Limb (tissue), 2 donors: ENCODE measurements around the gene VPS13D.

ENCODE experiments used
- DNase-seq, 2 donors: peaks; one replicate each; pipeline ENCODE4 v3.0.0-alpha.2; 2016; ENCODE audit errors: extremely low spot score in 2 of 2

VPS13D gene

GRCh38 chr1:12405325-12406210, 175.7 kb downstream of the VPS13D start:
- DNase-seq = peak in 1 of 2 donors; percentile 45

- no peak for DNase-seq
These were observed 176.6 kb downstream of the VPS13D start for GRCh38 chr1:12406211-12407021.

DNA sequence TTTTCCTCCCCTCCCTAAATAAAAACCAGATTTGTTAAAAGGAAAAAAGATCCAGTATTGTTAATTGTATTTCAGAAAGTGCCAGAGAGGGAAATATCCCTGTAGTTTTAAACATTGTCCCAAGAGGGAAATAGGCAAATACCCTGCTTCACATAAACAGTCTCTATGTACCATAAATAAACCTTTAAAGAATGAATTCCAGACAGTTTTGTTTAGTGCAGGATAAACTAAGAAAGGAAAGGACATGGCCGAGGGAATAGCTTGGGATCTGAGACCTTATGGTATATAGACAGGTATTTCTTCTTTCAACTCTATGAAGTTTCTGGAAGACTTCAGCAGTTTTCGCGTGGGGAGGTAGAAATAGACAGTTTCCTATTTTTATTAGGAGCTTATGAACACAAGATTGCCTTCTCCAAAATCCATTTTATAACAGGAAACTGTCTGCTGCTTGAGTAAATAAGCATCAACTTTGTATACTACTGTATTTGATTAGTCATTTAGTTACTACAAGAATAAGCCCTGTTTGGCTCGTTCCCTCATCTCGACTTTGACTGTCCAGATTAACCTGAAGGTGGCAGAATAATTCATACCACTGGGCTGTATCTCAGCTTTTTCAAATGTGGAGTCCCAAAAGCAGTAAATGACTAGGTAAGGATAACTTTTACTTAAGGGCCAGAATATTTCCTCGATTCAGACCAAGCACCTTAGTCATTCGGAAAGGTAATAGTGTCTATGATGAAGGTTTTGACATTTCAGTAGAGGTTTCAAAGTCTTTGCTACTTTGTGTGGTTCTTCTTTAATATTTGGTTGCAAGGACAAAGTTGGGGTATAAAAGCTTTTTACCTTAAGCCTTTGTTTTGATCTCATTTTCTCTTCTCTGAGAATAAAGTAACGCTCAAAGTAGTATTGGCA, 177.5 kb downstream of the VPS13D start:
- DNase-seq = no peak

GRCh38 chr1:12407962-12408454, 178.2 kb downstream of the VPS13D start:
- DNase-seq = no peak

DNA sequence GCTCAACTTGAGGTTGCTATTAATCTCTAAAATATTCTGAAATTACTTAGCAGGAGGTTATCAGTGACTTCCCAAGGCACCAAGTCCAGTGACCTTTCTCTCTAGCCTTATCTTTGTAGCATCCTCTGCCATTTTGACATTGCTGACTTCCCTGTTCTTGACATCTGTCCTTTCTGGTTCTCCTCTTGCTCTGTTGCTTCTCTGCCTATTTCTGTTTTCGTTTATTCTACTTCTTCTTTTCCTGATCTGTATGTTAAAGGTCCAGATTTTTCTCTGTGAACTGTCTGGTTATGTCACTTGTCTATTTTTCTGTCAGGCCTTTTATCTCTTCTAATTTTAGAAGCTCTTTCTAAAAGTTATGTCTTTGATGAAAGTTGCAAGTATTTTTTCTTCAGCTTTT, 178.8 kb downstream of the VPS13D start:
- no peak for DNase-seq

DNA sequence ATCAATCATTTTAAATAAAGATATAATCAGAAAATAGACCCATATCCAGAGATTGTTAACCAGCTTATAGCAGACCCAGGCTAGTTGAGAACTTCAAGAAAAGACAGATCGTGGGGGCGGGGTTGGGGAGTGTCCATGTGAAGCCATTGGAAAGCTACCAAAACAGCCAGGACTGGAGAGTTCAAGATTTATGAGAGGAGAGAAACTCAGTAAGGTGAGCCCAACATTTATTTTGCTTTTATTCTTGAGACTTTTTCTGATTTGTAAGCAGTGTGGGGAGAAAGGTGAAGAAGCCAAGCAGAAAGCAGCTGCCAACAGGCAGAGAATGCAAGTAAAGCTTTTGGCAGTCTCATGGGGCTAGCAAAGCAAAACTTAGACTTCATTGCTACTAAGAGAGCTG, 179.9 kb downstream of the VPS13D start:
- DNase-seq = peak in 1 of 2 donors; percentile 56

- DNase-seq = no peak
These were observed 180.5 kb downstream of the VPS13D start for GRCh38 chr1:12410351-12410750.

DNA sequence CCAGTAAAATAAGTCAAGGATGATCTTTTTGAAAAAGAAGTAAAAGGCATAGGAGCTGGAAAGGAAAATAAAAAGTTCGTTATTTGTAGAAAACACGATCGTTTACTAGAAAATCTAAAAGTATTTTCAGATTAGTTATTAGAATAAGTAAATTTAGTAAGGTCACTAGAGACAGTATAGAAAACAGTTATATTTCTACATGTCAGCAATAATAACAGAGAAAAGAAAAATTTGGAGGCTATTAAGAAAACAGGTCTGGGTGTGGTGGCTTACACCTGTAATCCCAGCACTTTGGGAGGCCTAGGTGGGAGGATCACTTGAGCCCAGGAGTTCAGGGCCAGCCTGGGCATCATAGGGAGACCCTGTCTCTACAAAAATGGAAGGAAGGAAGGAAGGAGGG, 181.3 kb downstream of the VPS13D start:
- DNase-seq = no peak

GRCh38 chr1:12411747-12412146, 181.9 kb downstream of the VPS13D start:
- no peak for DNase-seq

DNA sequence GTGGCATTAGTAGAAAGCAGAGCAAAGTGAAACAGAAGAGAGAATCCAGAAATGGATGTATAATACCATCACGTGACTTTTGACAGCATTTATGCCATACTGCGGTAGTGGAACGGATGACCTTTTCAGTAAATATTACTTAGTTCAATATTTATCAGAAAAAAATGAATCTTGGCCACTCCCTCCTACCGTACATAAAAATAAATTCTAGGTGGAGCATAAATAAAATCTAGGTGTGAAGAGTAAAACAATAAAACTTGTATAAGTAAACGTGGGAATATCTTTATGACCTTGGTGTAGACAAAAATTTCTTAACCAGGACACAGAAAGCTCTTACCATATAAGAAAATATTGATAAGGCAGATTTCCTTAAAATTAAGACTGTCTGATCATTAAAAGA, 182.6 kb downstream of the VPS13D start:
- no peak for DNase-seq

- DNase-seq = no peak
These were observed 184.0 kb downstream of the VPS13D start for GRCh38 chr1:12413664-12414410.

DNA sequence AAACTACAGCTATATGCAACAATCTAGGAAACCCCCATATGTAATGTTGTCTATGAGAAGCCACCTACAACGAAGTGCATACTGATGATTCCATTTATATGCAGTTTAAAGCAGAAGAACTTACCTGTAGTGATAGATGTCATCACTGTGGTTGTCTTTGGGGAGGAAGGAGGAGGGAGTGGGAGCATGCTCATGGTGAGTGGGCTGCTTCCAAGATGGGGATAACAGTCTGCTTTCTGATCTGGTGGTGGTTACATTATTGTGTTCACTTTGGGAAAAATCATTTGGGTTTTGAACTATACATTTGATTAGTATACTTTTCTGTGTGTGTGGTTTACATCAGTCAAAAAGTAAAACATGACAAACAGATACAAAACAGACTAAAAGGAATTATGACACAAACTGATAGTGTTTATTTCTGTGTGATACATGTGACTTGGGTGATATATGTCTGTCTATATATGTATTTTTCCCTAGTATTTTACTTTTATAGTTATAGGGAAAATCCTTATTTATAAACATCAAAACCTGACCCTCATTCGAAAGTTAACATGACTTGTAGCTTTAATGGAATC, 184.7 kb downstream of the VPS13D start:
- no peak for DNase-seq

GRCh38 chr1:12415038-12415466, 185.2 kb downstream of the VPS13D start:
- DNase-seq = no peak

DNA sequence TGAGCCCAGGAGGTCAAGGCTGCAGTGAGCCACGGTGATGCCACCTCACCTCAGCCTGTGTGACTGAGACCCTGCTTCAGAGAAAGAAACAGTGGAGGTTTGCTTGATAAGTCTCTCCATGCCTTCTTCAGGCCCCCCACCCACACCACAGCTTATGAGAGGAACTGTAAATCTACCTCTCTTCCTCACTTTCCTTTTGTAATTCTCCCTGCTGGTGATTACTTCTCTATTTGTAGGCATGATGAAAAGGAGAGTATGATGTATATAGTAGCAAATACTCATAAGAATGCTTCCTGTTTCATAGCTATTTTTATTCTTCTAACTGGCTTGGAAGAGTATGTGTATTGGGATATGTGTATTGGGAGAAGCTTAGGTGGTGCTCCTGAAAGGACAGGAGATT, 186.3 kb downstream of the VPS13D start:
- no peak for DNase-seq

- DNase-seq = no peak
These were observed 186.9 kb downstream of the VPS13D start for GRCh38 chr1:12416744-12417143.

DNA sequence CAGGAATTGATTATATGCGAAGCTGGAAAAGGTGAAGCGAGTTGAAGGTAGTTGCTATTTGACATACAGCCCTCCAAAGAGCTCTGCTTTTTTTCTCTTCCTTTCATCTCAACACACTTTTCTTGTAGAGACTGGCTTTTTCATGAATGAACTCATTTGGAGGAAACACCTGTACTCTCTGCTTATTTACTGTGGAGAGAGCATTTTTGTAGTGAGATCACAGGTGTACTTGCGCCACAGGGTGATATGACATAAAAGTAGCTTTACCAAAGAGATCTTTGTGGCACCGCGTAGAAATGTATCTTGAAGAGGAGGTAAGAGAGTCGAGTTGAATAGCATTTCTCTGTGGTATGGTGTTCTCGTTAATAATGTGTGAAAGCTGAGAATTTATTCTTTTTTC, 187.6 kb downstream of the VPS13D start:
- DNase-seq = no peak

GRCh38 chr1:12420171-12420570, 190.3 kb downstream of the VPS13D start:
- DNase-seq = no peak

DNA sequence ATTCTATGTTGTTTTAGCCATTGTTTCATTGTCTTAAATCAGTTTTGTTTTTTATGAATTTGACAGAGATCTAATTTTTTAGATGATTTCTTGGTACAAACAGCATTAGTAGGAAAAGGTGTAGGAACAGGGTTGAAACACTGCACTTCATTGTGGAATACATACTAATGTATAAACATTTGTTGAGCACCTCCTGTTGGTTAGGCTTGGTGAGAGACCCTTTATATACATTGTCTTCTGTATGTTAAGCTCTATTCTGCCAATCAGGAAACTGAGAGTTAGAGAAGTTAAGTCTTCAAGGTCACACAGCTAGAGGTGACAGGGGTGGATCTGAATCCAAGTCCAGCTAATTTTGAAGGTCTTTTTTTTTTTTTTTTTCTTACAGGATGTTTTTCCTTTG, 192.7 kb downstream of the VPS13D start:
- no peak for DNase-seq

- DNase-seq = peak in 1 of 2 donors; percentile 68
These were observed 194.3 kb downstream of the VPS13D start for GRCh38 chr1:12424087-12424529.

GRCh38 chr1:12424793-12425192, 195.0 kb downstream of the VPS13D start:
- no peak for DNase-seq
